SU-DHL-6 (cell line): ENCODE results near the gene TRIP13.
"Not testable (repeated sequence)": the region's sequence is repeated elsewhere in the genome, so short reads cannot be mapped to it uniquely, and the experiment has no call there.

Experiments
- H2AFZ ChIP-seq: fragments of 200-600 bp; sonication (generic); 2 replicates; pipeline ENCODE4 v1.6.1; 2014; ENCODE audit warnings: low read depth, mild to moderate bottlenecking, moderate library complexity, mixed read lengths, antibody characterized with exemption, low read length; ENCODE audit not compliant: severe bottlenecking
- H3F3A ChIP-seq: fragments of 200-600 bp; shearing (Covaris generic); 2 replicates; pipeline ENCODE4 v1.6.0; 2016; ENCODE audit warnings: antibody characterized with exemption, mild to moderate bottlenecking; ENCODE audit not compliant: insufficient read depth
- H3K27ac ChIP-seq: fragments of 200-600 bp; sonication (generic); 2 replicates; pipeline ENCODE4 v1.5.1; 2016; ENCODE audit warnings: low read depth, mild to moderate bottlenecking, low read length, moderate library complexity, mixed read lengths
- H3K27me3 ChIP-seq: fragments of 200-600 bp; sonication (generic), shearing (Covaris generic); 2 replicates; pipeline ENCODE4 v1.6.0; 2014; ENCODE audit warnings: mild to moderate bottlenecking, low read length
- H3K36me3 ChIP-seq: fragments of 200-600 bp; sonication (generic); 2 replicates; pipeline ENCODE4 v1.6.1; 2014; ENCODE audit warnings: mild to moderate bottlenecking, low read length, mixed read lengths
- H3K4me2 ChIP-seq: fragments of 300-600, 200-600 bp; shearing (Covaris generic), sonication (generic); 2 replicates; pipeline ENCODE4 v1.6.0; 2014; ENCODE audit warnings: low read length, low read depth, mild to moderate bottlenecking; ENCODE audit not compliant: poor library complexity, severe bottlenecking
- H3K4me3 ChIP-seq: fragments of 200-600 bp; sonication (generic); 2 replicates; pipeline ENCODE4 v1.5.1; 2014; ENCODE audit warnings: antibody characterized with exemption, low read length, mild to moderate bottlenecking, mixed read lengths; ENCODE audit not compliant: insufficient read depth, poor library complexity, severe bottlenecking
- H3K79me2 ChIP-seq: fragments of 200-600 bp; sonication (generic); 2 replicates; pipeline ENCODE4 v1.6.1; 2014; ENCODE audit warnings: mild to moderate bottlenecking, low read length, moderate library complexity; ENCODE audit not compliant: insufficient read depth
- H3K9ac ChIP-seq: fragments of 200-600 bp; sonication (generic); 2 replicates; pipeline ENCODE4 v1.7.0; 2014; ENCODE audit warnings: mild to moderate bottlenecking, low read length
- H3K9me2 ChIP-seq: fragments of 200-600 bp; sonication (generic); replicated peaks from 2 replicates; pipeline ENCODE4 v1.6.1; 2014; ENCODE audit warnings: low read length; ENCODE audit not compliant: insufficient read depth
- H3K9me3 ChIP-seq: fragments of 200-600 bp; sonication (generic); 2 replicates; pipeline ENCODE4 v1.6.1; 2014; ENCODE audit warnings: low read length, mixed read lengths; ENCODE audit not compliant: insufficient read depth
- H4K20me1 ChIP-seq: fragments of 200-600 bp; sonication (generic); 2 replicates; pipeline ENCODE4 v1.6.1; 2014; ENCODE audit warnings: low read depth, mild to moderate bottlenecking, antibody characterized with exemption, low read length, moderate library complexity, mixed read lengths
- CTCF ChIP-seq: fragments of 200-600 bp; sonication (generic); IDR thresholded peaks from one replicate; pipeline ENCODE4 v1.5.1; 2017; ENCODE audit warnings: antibody characterized with exemption, mild to moderate bottlenecking, low read length, moderate library complexity; ENCODE audit not compliant: insufficient read depth, poor library complexity, severe bottlenecking
- EZH2phosphoT487 ChIP-seq: fragments of 200-600 bp; sonication (generic), shearing (Covaris generic); conservative IDR thresholded peaks from 2 replicates; pipeline ENCODE4 v1.6.1; 2018; ENCODE audit warnings: mild to moderate bottlenecking, antibody characterized with exemption, low read length, moderate library complexity, mixed read lengths

The TRIP13 gene

GRCh38 chr5:939368-939767 lies 46.7 kb downstream of the TRIP13 start:
- Histone ChIP-seq H3K79me2 (no peaks in the 10 kb centered on the region), H3K9ac (no peak overlapping the region), H4K20me1 (no peaks in the 10 kb centered on the region), H3K27ac (no peak overlapping the region), H3K9me2 (no peaks in the 10 kb centered on the region), H3F3A (no peaks in the 10 kb centered on the region), H3K9me3 (no peaks in the 10 kb centered on the region), H3K4me3 (no peak overlapping the region), H3K36me3 (no peaks in the 10 kb centered on the region), H3K27me3 (no peaks in the 10 kb centered on the region), H2AFZ (no peak overlapping the region), H3K4me2 (no peak overlapping the region)
- no peak for TF ChIP-seq EZH2phosphoT487
- TF ChIP-seq CTCF = no peak

- not testable (repeated sequence) for H4K20me1 ChIP-seq, H3K9ac ChIP-seq, H3K79me2 ChIP-seq, H3F3A ChIP-seq, H3K4me3 ChIP-seq, H3K36me3 ChIP-seq, H3K9me2 ChIP-seq, H3K27me3 ChIP-seq, H3K27ac ChIP-seq, H3K9me3 ChIP-seq, H2AFZ ChIP-seq, H3K4me2 ChIP-seq
Measured at GRCh38 chr5:940741-941140, 48.1 kb downstream of the TRIP13 start.

GRCh38 chr5:943201-943917 lies 50.7 kb downstream of the TRIP13 start:
- no peak overlapping the region for H3K4me2 ChIP-seq
- H3K9me2 ChIP-seq = no peaks in the 10 kb centered on the region
- no peaks in the 10 kb centered on the region for H3K79me2 ChIP-seq
- H3K36me3 ChIP-seq = no peaks in the 10 kb centered on the region
- H3K9me3 ChIP-seq = no peaks in the 10 kb centered on the region
- H3K4me3 ChIP-seq = no peak overlapping the region
- H4K20me1 ChIP-seq = no peaks in the 10 kb centered on the region
- no peak overlapping the region for H3K9ac ChIP-seq
- H3F3A ChIP-seq = no peaks in the 10 kb centered on the region
- no peak overlapping the region for H3K27ac ChIP-seq
- TF ChIP-seq EZH2phosphoT487 = no peak
- no peak for TF ChIP-seq CTCF
- no peaks in the 10 kb centered on the region for H3K27me3 ChIP-seq
- no peak overlapping the region for H2AFZ ChIP-seq

- no peak overlapping the region for H2AFZ ChIP-seq
- no peak overlapping the region for H3K4me3 ChIP-seq
- no peak overlapping the region for H3K27ac ChIP-seq
- H3K4me2 ChIP-seq = no peak overlapping the region
- H4K20me1 ChIP-seq = no peaks in the 10 kb centered on the region
- H3K9ac ChIP-seq = no peak overlapping the region
- H3K27me3 ChIP-seq = no peaks in the 10 kb centered on the region
- no peak for TF ChIP-seq CTCF
- TF ChIP-seq EZH2phosphoT487 = no peak
- no peaks in the 10 kb centered on the region for H3K36me3 ChIP-seq
- no peaks in the 10 kb centered on the region for H3K9me3 ChIP-seq
- no peaks in the 10 kb centered on the region for H3F3A ChIP-seq
- H3K79me2 ChIP-seq = no peaks in the 10 kb centered on the region
- no peaks in the 10 kb centered on the region for H3K9me2 ChIP-seq
Measured at GRCh38 chr5:943918-944620, 51.4 kb downstream of the TRIP13 start.
